ENCODE results near the gene CENPT.

Gene CENPT

GRCh38 chr16:67847064-67847861, at the start of gene CENPT:
Gene CENPT (minus strand): TSS chr16:67847693. CDS start chr16:67833859, 13,834 bp downstream.
- no peak for DNase-seq

GRCh38 chr16:67897231-67897630, 49.7 kb upstream of the CENPT start:
- DNase-seq, result no peak

GRCh38 chr16:67893743-67894399, 46.4 kb upstream of the CENPT start:
- no peak for DNase-seq

- peak; percentile 94 for DNase-seq
Observed at GRCh38 chr16:67892899-67893742, 45.6 kb upstream of the CENPT start, which contains the start of gene PSKH1. Gene PSKH1 (plus strand): TSS chr16:67893254. CDS start chr16:67908750, 15,496 bp downstream.

GRCh38 chr16:67892375-67892774, 44.9 kb upstream of the CENPT start:
- DNase-seq, result no peak

- DNase-seq, result no peak
Observed at GRCh38 chr16:67888331-67888730, 40.8 kb upstream of the CENPT start.

GRCh38 chr16:67886387-67886786, 38.9 kb upstream of the CENPT start:
- DNase-seq, result no peak

- DNase-seq, result no peak
Observed at GRCh38 chr16:67885976-67886375, 38.5 kb upstream of the CENPT start.

- DNase-seq, result no peak
Observed at GRCh38 chr16:67885545-67885944, 38.1 kb upstream of the CENPT start.

GRCh38 chr16:67884684-67885083, 37.2 kb upstream of the CENPT start, which contains the start of gene NRN1L:
Gene NRN1L (plus strand): TSS chr16:67884885. CDS start chr16:67884904, 19 bp downstream.
- DNase-seq, result no peak

- DNase-seq, result peak; percentile 69 to 74
Observed at GRCh38 chr16:67883872-67884261, 36.4 kb upstream of the CENPT start.

- no peak for DNase-seq
Observed at GRCh38 chr16:67883146-67883871, 35.8 kb upstream of the CENPT start.

- DNase-seq, result no peak
Observed at GRCh38 chr16:67882374-67883145, 35.1 kb upstream of the CENPT start.

GRCh38 chr16:67881621-67882161, 34.2 kb upstream of the CENPT start:
- DNase-seq, result no peak

- DNase-seq, result no peak
Observed at GRCh38 chr16:67880584-67880983, 33.1 kb upstream of the CENPT start.

- DNase-seq, result no peak
Observed at GRCh38 chr16:67879936-67880335, 32.4 kb upstream of the CENPT start.

- DNase-seq, result no peak
Observed at GRCh38 chr16:67879462-67879861, 32.0 kb upstream of the CENPT start.

- DNase-seq, result no peak
Observed at GRCh38 chr16:67878846-67879245, 31.4 kb upstream of the CENPT start.

- DNase-seq, result no peak
Observed at GRCh38 chr16:67878232-67878631, 30.7 kb upstream of the CENPT start.

GRCh38 chr16:67877064-67877463, 29.6 kb upstream of the CENPT start:
- no peak for DNase-seq

- DNase-seq, result no peak
Observed at GRCh38 chr16:67874372-67874771, 26.9 kb upstream of the CENPT start.

All from CD4-positive, alpha-beta T cell treated with Interleukin-4 for 1 hour (primary cell).